Measurements from ENCODE around the gene C3orf20.

Gene C3orf20

DNA sequence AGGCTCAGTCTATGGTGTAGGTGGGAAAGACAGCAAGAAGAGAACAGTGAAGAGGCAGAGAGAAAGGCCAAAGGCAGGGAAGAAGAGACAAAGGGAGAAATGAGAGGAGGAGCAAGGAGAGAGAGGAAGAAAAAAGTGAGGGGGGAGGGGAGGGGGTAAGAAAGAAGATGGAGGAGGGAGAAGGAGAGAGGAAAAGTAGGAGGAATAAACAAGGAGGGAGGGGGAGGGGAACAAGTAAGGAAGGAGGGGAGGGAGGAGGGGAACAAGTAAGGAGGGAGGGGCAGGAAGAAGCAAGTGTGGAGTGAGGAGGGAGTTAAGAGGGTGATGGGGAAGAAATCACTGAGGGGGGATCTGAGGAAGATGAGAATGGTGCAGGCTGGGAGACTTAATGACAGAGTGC, 98.3 kb downstream of the C3orf20 start:
- no peak overlapping the region for H3K4me3 ChIP-seq (ENCODE audit: control insufficient read depth, low read depth, low read length)
- TF ChIP-seq, protein P1, sequence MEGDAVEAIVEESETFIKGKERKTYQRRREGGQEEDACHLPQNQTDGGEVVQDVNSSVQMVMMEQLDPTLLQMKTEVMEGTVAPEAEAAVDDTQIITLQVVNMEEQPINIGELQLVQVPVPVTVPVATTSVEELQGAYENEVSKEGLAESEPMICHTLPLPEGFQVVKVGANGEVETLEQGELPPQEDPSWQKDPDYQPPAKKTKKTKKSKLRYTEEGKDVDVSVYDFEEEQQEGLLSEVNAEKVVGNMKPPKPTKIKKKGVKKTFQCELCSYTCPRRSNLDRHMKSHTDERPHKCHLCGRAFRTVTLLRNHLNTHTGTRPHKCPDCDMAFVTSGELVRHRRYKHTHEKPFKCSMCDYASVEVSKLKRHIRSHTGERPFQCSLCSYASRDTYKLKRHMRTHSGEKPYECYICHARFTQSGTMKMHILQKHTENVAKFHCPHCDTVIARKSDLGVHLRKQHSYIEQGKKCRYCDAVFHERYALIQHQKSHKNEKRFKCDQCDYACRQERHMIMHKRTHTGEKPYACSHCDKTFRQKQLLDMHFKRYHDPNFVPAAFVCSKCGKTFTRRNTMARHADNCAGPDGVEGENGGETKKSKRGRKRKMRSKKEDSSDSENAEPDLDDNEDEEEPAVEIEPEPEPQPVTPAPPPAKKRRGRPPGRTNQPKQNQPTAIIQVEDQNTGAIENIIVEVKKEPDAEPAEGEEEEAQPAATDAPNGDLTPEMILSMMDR (conservative IDR thresholded peaks at IDR 0.05; ENCODE audit: control insufficient read depth, insufficient read depth, low read depth, low read length), result no peak
- no peak for DNase-seq (ENCODE audit: low read depth)

DNA sequence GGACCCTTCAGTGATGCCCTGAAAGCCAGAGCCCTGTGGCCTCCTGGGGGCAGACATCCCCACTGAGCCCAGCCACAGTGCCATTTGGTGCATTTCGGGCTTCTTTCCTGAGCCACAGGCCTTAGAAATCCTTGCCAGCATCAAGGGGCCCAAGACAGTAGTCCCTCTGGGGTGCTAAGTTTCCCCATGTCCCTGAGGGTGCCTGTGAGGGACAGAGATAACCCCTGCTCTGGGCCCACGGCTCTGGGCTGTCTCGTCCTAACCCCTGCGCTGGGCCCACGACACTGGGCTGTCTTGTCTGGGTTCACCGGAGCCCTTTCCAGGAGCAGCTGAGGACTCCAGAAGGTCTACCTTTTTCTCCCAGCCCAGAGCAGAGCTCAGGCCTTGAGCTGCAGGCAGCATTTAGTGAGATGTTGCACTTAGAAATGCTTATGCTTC, 98.8 kb downstream of the C3orf20 start:
- DNase-seq (ENCODE audit: low read depth), result no peak
- no peak overlapping the region for H3K4me3 ChIP-seq (ENCODE audit: control insufficient read depth, low read depth, low read length)
- TF ChIP-seq, protein P1 (conservative IDR thresholded peaks at IDR 0.05; ENCODE audit: control insufficient read depth, insufficient read depth, low read depth, low read length), result no peak

DNA sequence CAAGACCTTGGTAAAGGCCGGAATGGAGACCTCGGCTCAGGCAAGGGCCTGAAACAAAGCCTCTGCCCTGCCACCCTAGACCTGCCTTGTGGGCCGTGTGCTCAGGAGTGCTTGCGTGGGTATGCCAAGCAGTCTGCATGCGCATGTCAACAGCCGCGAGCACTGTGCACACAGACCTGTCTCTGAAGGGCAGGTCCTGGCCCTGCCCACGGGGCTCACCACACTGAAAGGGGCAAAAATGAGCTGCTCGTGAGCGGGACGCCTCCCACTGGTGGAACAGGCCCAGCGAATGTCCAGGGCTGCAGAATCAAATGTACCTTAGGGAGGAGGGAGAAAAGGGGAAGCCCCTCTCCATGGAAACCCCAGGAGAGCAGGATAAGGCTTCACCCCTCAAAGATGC, 99.5 kb downstream of the C3orf20 start:
- TF ChIP-seq, protein P1 (conservative IDR thresholded peaks at IDR 0.05; ENCODE audit: control insufficient read depth, insufficient read depth, low read depth, low read length), result no peak
- H3K4me3 ChIP-seq (ENCODE audit: control insufficient read depth, low read depth, low read length), result no peak overlapping the region
- DNase-seq (ENCODE audit: low read depth), result no peak

DNA sequence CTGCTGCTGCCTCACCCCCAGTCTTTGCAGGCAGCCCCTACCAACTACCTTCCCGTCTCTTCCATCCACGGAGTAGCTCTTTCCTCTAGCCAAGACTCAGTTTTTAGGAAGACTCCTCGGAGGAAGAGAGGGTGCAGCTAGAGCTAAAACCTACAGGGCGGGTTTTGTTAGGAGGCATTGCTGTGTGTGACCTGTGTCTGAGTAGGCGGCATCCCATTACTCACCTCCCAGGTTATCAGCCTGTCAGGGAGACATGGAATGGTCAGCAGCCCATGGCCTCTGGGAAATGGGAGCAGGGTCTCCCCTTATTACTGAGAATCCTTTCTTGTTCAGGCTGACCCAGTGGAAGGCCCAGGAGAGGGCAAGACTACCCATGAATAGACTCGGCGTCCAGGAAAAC, 100.1 kb downstream of the C3orf20 start:
- no peak for DNase-seq (ENCODE audit: low read depth)
- H3K4me3 ChIP-seq (ENCODE audit: control insufficient read depth, low read depth, low read length), result no peak overlapping the region
- TF ChIP-seq, protein P1 (conservative IDR thresholded peaks at IDR 0.05; ENCODE audit: control insufficient read depth, insufficient read depth, low read depth, low read length), result no peak

DNA sequence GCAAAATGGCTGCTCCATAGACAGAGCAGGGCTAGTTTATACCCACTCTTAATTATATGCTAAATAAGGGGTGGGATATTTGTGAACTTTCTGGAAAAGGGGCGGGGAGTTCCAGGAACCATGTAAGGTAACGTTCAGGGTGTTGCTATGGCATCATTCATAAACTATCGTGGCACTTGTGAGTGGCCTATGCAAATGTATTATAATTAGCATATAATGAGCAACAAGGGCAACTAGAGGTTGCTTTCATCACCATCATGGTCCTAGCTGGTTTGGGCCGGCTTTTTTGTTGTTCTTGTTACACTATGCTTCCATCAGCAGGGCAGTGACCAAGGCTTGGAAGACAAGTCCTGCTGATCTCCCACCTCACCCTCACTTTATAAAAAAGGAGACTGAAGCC, 100.6 kb downstream of the C3orf20 start:
- H3K4me3 ChIP-seq (ENCODE audit: control insufficient read depth, low read depth, low read length), result no peak overlapping the region
- DNase-seq (ENCODE audit: low read depth), result no peak
- TF ChIP-seq, protein P1 (conservative IDR thresholded peaks at IDR 0.05; ENCODE audit: control insufficient read depth, insufficient read depth, low read depth, low read length), result no peak

DNA sequence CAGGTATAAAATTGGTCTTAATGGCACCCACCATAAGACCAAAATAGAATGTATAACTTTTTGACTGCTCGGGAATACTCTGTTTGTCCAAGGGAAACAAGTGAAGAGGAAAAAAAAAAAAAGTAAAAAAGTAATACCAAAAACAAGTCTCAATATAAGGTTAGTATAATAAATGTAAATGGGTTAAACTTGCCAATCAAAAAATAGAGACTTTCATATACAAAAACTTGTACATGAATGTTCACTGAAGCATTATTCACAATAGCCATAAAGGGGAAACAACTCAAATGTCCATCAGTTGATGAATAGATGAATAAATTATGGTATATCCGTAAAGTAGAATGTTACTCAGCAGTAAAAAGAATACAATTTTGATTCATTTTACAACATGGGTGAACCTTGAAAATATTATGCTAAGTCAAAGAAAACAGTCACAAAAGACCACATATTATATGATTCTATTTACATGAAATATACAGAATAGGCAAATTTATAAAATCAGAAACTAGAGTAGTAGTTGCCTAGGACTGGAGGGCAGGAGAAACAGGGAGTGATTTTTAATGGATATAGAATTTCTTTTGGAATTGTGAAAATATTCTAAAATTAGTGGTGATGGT, 104.2 kb downstream of the C3orf20 start:
- no peak for DNase-seq (ENCODE audit: low read depth)
- TF ChIP-seq, protein P1 (conservative IDR thresholded peaks at IDR 0.05; ENCODE audit: control insufficient read depth, insufficient read depth, low read depth, low read length), result no peak
- no peak overlapping the region for H3K4me3 ChIP-seq (ENCODE audit: control insufficient read depth, low read depth, low read length)

Data from fibroblast of mammary gland (primary cell).